Measurements from ENCODE around the gene SNX32.

The SNX32 gene

DNA sequence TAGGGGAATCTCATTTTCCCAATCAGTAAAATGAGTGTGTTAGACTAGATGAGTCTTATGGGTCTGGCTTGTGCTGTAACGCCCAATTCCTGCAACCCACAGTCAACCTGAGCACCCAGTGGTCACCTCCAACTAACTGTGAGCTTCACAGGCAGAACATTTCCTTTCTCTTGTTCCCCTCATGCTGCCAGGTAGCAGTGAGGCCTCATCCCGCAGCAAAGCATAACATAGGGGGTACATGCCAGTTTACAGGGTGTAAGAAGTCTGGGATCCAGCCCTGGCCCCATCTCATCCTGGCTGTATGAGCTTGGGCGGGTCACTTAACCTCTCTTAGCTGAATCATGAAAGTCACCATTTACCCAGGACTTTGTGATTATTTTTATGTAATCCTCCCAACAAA, 35.1 kb downstream of the SNX32 start:
- DNase-seq (ENCODE audit: low spot score) = no peak

DNA sequence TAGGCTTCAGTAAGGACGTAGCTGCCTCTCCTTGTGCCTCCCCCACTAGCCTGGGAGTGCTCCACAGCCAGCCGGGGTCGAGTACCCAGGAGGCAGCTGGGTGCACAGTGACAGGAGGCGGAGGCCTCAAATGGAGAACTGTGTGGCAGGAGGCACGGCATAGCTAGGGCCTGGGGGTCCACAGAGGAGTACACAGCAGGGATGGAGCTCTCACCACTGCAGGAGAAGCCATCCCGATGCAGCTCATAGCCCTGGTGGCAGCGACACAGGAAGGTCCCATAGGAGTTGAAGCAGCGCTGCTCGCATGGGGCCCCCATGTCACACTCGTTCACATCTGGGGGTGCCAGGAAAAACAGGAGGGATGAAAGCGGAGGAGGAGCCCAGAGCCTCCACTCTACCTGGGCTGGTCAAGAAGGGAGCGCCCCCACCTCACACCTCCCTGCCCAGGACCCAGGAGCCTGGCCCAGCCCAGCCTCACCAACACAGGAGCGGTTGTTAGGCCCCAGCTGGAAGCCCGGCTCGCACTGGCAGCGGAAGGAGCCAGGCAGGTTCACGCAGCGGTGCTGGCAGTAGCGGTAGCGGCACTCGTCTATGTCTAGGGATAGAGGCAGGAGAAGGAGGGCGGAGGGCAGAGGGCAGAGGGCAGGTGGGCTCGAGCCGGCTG, 36.0 kb downstream of the SNX32 start:
- DNase-seq (ENCODE audit: low spot score) = no peak

DNA sequence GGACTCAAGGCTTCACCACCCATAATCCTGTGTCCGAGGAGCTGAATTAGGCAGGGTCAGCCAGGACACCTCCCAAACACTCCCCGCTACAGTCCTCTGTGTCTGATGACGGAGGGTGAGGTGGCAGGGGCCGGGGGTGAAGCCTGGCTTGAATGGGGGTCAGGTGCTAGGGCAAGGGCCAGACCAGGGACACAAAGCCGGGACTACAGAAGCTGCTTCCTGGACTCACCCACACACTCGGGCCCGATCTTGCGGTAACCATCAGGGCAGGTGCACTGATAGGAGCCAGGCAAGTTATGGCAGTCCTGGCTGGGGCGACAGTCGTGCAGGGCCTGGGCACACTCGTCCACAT, 36.5 kb downstream of the SNX32 start:
- no peak for DNase-seq (ENCODE audit: low spot score)

DNA sequence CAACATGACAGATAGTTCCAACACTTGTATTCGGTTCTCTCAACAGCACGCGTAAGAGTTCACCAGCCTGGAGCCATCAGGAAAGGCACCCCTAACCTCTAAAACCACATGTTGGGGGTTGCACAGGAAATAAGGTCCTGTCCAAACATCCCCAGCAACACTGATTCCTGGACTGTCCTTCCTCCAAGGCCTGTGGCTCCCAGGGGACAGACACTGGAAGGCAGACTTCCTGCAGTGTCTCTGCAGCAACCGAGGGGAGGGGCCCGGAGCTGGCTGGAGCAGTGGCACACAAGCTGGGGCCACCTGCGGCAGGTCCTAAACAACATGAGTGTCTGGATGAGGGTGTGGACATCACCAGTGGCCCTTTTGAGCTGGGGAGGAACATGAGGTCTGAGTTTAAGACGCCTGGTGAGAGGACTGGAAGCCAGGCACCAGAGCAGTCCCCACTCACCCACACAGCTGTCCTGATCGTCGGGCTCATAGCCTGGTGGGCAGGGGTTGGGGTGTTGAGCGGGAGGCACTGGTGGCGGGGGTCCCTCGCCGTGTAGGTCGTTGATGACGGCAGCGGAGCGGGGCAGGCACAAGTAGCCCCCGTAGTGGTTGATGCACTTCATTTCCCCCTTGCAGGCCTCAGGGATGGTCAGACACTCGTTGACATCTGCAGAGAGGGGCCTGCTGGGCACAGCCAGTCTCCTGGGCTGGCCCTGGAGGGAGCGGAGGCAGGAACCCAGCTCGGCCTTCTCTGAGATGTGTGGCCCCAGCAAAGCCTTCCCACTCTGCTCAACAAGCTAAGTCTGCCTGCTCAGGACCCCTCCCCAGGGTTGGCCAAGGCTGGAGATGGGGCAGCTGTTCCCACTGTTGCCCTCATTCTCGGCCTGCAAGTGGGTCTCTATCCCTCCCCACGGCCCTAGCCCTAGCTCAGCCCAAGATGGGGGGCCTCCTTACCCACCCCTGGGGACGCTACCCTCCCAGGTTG, 37.2 kb downstream of the SNX32 start:
- DNase-seq (ENCODE audit: low spot score) = no peak

DNA sequence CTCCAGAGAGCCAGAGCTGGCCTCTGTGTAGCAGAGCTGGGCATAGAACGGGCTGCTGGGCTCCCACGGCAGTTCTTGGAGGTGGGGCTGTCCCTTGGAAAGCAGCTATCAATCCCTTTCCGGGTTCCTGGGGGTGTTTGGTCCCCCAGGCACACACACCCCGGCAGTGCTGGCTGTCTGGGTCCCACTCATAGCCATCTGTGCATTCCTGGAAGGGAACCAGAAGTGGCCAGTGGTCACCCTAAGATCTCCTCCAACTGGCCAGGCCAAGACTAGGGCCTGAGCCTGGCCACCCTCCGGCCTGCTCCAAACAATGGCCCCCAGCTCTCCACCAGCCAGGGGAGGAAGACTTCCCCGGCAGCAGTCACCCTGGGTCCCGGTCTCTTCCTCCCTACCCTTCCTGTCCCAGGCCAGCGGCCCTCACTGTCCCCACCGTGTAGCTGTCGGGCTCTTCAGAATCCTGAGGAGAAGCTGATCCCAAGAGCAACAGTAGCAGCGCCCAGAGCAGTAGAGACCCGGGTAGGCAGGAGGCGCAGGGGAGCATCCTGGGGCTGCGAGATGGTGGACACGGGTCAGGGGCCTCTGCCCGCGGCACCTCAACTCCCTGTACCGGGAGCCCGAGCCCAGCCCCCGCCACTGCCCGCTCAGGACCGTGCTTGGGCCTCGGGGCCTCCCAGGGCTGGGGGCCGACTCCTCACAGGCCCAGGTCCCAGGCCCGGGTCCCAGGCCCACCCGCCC, 38.2 kb downstream of the SNX32 start:
- DNase-seq (ENCODE audit: low spot score) = no peak

DNA sequence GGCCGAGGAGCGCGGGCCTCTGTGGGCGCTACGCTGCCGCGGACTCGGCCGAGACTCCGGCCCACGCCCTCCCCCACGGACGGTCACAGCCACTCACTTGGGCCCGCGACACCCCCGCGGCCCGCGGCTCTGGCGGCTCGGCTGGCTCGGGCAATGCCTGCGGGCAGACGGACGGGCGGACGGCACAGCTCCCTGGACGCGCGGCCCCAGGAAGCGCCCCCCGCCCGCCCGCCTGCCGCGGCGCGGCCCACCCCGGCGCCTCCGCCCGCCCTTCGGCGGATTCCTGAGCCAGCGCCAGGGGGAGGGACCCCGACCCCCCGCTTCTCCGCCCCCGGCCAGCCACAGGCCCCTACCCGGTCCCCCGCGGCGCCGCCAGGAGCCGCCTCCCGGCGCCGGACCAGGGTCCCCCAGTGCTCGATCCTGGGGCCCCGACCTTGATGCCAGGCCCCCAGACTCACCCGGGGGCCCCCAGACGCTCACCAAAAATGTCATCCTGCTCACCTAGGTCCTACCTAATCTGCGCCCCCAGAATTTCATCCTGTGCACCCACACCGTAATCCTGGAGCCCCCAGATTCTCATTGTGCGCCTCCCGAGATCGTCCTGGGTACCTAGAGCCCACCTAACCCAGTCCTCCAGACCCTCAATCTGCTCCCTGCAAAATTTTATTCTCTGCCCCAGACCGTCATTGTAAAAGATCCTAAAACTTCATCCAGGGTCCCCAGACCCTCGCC, 39.0 kb downstream of the SNX32 start, which contains the start of gene EFEMP2:
Gene EFEMP2, minus strand, starts transcription at position 215 of the 732 bp plus-strand sequence. CDS start 446 bp downstream, outside the sequence.
- no peak for DNase-seq (ENCODE audit: low spot score)

DNA sequence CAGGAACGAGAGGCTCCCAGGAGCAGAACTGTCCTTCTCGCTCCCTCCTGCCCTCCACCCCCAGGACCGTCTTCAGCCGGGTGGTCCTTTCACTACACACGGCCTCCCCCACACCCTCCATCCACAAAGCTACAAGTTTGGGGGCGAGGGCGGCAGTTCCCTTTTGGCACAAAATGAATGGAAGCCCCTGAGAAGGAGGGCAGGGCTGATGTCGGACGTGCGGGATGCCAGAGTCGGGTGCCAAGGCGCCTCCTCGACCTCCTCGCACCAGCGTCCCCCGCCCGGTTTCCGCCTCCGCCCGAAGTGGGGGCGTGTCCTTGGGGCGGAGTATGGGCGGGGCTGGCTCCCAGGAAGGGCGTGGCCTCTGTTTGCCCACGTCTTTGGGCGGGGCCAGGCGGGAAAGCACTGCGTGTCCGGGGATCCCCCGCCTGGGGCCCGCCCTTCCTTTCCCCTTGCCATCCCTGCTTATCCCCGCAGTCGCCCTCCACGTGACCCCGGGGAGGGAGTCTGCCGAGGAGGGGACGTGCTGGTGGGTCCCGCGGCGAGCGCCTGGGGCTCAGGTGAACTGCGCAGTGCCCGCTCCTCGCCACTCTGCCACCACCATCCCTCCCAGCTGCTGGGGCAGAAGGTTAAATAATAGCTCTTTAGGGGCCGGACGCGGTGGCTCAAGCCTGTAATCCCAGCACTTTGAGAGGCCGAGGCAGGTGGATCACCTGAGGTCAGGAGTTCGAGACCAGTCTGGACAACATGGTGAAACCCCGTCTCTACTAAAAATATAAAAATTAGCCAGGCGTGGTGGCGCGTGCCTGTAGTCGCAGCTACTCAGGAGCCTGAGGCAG, 39.8 kb downstream of the SNX32 start:
- peak; percentile 97 for DNase-seq (ENCODE audit: low spot score)

DNA sequence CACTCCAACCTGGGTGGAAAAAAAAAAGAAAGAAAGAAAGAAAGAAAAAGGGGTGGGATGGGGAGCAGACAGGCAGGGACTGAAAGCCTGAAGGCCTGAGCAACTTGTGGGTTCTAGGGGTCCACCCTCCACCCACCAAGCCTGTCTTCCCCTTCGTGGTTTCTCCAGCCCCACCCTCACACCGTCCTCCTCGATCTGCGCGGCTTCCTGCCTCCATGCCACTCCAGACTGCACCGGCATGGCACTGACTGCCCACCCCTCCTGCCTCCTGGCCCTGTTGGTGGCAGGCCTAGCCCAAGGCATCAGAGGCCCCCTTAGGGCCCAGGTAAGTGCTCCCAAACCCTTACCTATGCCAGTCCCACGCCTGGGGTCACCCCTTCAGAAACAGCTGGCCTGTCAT, 45.9 kb downstream of the SNX32 start, which contains the start of gene CTSW:
Gene CTSW, plus strand, starts transcription at position 221 of the 400 bp plus-strand sequence. Its CDS starts 18 bp downstream, at position 239.
- DNase-seq (ENCODE audit: low spot score) = no peak

DNA sequence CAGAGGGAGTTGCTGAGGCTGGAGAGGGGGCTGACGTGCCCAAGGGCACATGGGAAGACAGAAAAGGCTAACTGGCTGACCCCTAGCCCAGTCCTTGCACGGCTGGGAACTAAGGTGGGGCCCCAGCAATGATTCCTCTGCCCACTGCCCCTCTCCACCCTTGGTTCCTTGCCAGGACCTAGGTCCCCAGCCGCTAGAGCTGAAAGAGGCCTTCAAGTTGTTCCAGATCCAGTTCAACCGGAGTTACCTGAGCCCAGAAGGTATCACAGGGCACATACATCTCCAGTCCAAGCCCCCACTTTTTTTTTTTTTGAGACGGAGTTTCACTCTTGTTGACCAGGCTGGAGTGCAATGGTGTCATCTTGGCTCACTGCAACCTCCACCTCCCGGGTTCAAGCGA, 46.3 kb downstream of the SNX32 start:
- no peak for DNase-seq (ENCODE audit: low spot score)

DNA sequence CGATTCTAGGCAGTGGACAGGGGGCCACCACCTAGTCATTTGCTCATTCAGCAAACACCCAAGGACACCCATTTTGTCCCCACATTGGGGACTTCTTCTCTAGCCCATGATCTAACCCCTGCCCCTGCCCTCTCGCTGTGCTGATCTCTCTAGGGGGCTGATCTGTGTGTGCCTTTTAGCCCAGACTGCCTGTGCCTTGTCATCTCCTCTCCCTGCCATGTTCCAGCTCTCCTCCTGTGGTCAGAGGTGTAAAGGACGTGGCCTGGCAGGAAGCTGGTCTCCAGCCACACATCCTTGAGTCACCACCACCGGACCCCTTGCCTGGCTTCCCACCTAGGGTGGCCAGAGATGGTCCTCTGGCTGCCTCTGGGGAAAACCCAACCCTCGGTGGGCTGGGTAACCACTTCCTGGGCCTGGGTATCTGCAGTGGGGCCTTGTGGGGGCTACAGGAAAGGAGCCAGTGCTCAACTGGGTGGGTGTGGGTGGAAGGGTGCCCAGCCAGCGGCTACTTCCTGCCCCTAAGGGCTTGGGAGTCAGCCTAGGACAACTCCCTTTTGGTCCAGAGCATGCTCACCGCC, 47.2 kb downstream of the SNX32 start:
- DNase-seq (ENCODE audit: low spot score) = no peak

DNA sequence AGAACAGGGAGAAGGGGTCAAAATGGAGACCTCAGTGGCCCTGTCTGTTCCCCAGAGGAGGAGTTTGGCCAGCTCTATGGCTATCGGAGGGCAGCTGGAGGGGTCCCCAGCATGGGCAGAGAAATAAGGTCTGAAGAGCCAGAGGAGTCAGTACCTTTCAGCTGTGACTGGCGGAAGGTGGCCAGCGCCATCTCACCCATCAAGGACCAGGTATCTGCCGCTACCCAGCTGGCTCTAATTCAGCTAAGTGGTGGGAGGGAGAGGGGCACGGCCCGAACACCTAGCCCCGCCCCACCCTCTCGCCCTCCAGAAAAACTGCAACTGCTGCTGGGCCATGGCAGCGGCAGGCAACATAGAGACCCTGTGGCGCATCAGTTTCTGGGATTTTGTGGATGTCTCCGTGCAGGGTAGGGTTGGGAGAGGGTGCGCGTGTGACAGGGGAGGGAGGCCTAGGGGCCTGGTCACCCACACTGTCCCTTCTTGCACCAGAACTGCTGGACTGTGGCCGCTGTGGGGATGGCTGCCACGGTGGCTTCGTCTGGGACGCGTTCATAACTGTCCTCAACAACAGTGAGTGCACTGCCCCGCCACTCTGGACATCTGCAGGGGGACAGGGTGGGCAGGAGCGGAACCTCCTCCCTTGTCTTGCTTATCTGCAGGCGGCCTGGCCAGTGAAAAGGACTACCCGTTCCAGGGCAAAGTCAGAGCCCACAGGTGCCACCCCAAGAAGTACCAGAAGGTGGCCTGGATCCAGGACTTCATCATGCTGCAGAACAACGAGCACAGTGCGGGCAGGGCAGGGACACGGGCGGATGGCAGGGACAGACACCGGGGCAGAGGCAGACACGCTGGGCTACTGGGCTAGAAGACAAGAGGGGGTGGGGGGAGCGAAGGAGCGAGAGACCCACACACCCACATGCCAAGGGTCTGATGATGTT, 48.6 kb downstream of the SNX32 start:
- DNase-seq (ENCODE audit: low spot score) = no peak

DNA sequence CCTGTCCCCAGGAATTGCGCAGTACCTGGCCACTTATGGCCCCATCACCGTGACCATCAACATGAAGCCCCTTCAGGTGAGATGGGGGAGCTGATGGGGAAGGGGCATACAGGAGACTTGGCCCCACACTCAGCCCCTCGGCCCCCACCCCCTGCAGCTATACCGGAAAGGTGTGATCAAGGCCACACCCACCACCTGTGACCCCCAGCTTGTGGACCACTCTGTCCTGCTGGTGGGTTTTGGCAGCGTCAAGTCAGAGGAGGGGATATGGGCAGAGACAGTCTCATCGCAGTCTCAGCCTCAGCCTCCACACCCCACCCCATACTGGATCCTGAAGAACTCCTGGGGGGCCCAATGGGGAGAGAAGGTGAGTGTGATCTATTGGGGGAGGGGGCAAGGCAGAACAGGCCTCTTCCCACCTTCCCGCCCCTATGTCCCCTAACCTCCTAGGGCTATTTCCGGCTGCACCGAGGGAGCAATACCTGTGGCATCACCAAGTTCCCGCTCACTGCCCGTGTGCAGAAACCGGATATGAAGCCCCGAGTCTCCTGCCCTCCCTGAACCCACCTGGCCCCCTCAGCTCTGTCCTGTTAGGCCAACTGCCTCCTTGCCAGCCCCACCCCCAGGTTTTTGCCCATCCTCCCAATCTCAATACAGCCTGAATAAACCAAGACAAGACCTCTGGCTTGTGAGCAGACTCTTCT, 49.4 kb downstream of the SNX32 start:
- no peak for DNase-seq (ENCODE audit: low spot score)

DNA sequence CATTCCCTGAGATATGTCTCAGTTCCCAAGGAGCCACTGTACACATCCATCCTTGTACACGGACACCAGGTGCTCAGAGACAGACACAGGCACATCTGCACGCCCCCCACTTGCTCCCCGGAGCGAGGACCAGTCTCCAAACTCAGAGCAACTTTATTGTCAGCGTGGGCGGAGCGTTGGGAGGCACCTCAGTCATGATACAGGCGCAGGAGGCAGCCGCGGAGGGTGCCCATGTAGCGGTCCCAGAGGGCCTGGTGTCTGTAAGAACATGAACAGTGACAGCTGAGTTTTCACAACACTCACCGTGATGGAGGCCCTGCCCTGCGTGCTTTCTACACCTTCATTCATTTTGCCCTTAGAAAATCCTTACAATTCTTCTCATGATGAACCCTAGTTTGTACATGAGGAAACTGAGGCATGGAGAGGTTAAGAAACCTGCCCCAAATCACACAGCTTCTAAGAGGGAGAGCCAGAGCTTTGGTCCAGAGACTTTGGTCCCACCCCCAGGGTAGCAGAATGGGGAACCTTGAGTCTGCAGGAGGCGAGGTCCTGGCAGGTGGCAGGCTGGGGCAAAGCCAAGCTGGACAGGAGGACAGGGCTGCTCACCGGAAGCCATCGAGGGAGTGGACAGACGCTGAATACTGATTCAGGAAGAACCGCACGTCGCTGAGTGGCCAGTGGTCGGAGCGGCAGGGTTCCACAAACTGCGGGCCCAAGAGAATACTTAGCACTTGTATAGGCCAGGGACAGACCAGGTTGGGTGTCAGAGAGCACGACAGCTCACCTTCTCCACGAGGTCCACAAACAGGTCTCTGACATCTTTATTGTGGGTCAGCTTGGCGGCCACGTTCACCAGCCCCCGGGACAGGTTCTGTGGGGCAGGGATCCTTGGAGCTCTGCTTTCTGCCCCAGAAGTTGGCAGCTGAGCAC, 50.3 kb downstream of the SNX32 start:
- DNase-seq (ENCODE audit: low spot score) = no peak

DNA sequence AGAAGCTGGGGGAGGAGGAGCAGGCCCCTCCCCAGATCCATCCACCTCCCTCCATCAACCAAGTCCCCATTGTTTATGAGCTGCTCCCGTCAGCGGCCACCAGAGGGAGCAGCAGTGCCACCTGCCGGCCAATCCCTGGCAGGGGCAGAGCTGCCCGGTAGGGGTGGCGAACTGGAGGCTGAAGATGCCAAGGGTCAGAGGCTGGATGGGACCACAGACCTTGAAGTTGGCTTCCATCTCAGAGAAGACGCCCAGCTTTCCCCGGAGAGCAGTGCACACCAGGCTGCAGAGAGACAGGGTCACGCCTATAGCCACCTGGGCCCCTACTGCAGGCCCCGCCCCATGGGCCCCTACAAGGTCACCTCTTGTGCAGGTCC, 50.9 kb downstream of the SNX32 start:
- DNase-seq (ENCODE audit: low spot score) = peak; percentile 86

DNA sequence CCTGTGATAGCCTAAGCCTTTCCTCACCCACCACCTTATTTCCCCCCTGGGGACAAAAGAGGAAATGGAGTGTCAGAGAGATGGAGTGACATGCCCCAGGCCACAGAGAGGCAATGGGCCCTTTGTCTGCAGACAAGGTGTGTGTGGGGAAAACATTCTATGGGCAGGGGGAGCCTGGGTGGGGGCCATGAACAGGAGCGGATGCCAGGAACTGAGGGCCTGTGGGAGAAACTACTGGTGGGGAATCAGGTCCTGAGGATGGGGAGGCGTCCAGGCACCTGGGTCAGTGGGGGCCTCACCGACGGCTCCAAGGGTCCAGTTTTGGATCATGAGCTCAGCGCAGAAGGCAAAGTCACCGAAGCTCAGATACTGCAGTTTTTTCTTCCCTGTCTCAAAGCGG, 51.5 kb downstream of the SNX32 start:
- no peak for DNase-seq (ENCODE audit: low spot score)

DNA sequence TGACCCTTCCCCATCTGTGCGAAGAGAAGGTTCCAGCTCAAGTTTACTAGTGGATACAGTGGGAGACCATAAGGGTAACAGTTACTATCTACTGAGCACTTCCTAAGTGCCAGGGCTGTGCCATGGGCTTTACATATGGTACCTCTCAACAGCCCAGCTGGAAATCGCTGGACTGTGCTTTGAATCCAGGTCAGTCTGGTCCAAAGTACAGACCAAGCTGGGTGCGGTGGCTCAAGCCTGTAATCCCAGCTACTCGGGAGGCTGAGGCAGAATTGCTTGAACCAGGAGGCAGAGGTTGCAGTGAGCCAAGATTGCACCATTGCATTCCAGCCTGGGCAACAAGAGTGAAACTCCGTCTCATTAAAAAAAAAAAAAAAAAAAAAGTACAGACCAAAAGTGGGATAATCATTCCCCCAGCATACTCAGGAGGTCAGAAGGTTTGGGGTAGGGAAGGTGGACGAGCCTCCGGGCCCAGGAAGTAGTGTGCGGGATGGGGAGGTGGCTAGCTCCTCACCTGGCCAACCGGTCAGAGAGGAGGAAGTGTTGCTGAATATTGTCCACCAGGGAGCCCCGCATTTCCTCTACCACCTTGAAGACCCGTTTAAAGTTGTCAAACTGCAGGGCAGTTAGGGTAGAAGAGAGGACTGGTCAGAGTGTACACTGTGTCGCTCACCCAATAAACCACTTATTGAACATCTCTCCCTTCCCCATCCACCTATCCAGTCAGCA, 52.2 kb downstream of the SNX32 start:
- no peak for DNase-seq (ENCODE audit: low spot score)
